ENCODE data around the gene FYCO1. TPM values are rescaled to one million over a fixed set of nuclear protein-coding genes. Genes with fewer than 3 reads are reported as not detected.

Gene FYCO1
- total RNA-seq, 2 donors from 2014 or later = 67.4 to 99.0 TPM

- no peak for DNase-seq (ENCODE audit: low spot score)
- intact Hi-C loops (cut with DNase I) = no loop called here
Measured at GRCh38 chr3:45884368-45885201, 111.0 kb downstream of the FYCO1 start.

- intact Hi-C loops (cut with DNase I) = no loop called here
- DNase-seq (ENCODE audit: low spot score) = no peak
Measured at GRCh38 chr3:45881078-45882022, 114.3 kb downstream of the FYCO1 start.

- DNase-seq (ENCODE audit: low spot score) = no peak
- intact Hi-C loops (cut with DNase I) = no loop called here
Measured at GRCh38 chr3:45880725-45881077, 114.9 kb downstream of the FYCO1 start.

GRCh38 chr3:45878124-45878523 lies 117.5 kb downstream of the FYCO1 start:
- intact Hi-C loops (cut with DNase I) = no loop called here
- DNase-seq (ENCODE audit: low spot score) = no peak

DNA sequence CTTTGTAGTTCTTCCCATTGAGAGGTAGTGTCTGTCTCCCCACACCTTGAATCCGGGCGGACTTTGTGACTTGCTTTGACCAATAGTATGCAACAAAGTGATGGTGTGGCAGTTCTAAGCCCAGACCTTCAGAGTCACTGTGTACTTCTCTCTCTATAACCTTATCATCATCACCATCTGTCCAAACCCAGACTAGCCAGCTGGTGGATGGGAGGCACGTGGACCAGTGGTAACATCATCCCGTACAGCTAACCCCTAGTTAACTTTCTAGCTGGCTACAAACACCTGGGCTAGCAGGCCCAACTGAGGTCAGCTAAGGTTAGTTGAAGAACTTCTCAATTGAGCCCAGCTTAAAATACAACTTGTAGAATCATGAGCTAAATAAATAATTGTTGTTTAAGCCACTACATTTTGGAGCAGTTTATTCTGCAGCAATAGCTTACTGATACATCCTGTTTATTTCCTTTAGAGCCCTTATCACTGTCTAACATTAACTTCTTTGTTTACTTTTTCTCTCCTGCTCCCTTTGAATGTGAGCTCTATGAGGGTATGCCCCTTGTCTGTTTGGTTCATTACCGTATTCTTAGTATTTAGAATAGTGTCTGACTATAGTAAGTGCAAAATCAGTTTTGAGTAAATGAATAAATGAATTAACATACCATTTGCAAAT lies 120.8 kb downstream of the FYCO1 start:
- intact Hi-C loops (cut with DNase I) = no loop called here
- no peak for DNase-seq (ENCODE audit: low spot score)

DNA sequence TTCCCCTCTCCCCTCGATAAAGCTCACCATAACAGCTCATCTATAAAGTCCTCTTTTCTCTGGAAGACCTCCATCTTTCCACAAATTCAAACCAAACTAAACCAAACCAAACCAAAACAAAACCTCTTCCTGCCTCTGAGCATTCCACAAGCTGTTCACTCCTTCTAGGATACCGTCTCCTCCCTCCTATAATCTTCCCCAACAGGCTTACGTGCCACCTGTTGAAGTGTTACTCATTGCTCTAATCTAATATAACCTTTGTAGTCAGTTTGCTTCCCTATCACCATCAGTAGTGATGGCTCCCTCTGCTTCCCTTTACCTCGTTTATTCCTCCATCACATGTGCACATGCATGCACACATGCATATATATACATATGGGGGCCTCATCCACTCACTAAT lies 122.0 kb downstream of the FYCO1 start:
- intact Hi-C loops (cut with DNase I) = no loop called here
- DNase-seq (ENCODE audit: low spot score) = no peak

DNA sequence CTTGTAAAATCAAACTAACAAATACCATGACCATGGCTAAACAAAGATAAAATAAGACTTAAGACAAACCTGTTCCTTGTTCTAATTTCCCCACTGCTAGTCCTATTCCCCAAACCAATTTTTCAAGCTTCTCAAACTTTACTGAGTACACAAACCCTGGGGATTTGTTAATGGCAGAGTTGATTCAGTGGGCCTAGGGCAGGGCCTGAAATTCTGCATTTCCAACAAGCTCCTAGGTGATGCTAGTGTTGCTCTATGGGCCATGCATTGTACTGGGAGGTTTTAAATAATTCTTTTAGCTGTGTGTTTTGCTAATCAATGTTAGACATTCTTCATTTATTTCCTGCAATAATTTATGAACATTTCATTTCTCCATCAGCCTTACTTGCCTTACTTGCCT lies 122.6 kb downstream of the FYCO1 start:
- intact Hi-C loops (cut with DNase I) = no loop called here
- no peak for DNase-seq (ENCODE audit: low spot score)

DNA sequence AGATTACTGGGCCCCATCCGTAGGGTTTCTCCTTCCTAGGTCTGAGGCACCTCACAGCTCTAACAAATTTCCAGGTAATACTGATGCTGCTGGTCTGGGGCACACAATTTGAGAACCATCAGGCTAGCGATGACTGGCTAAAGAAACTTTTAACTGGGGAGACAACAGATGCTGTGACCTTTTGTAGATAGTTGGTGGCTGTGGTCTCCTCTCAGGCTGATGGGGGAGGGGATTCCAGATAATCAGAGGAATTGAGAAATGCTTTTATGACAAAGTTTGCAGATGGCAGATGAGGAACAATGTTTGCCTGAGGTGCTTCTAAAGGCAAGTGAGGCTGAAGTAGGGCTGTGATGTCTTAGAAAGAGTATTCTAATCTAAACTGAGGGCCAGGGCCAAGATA lies 123.1 kb downstream of the FYCO1 start:
- DNase-seq (ENCODE audit: low spot score) = no peak
- intact Hi-C loops (cut with DNase I) = no loop called here

DNA sequence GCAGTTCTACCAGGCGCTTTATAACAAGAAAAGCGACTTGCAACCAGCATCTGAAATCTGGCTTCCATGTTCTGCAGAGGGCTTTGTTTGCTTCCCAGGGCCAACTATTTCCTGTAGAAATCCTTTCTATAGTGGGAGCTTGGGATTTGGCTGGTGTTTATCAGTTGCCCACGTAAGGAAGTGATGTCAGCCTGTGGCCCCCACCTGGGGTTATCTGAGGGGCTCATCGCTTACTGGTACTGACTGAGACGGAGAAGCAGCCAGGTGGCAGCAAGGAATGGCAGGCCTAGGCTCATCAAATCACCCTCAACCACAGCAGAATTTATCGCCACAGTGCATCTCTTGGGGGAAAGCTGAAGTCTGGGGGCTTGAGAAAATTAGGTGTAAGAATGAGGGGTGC lies 123.8 kb downstream of the FYCO1 start:
- DNase-seq (ENCODE audit: low spot score) = no peak
- intact Hi-C loops (cut with DNase I) = no loop called here

DNA sequence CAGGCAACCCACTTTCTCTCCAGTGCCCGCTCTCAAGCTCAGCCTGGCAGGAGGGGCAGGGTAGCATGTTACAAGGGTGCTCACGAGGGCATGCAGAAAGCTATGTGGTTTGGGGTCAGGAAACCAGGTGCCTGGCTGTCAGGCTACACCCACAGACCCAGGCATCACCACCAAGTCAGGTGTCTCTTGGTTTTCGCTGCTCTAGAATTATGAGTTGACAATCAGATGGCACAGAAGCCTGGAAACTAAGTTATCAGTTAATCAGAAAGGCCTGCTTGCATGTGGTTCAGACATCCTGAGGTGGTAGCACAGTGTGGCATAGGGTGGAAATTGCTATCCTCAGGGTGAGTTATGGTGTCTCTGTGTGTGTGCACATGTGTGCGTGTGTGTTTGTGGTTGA lies 125.5 kb downstream of the FYCO1 start:
- no peak for DNase-seq (ENCODE audit: low spot score)
- intact Hi-C loops (cut with DNase I) = no loop called here

DNA sequence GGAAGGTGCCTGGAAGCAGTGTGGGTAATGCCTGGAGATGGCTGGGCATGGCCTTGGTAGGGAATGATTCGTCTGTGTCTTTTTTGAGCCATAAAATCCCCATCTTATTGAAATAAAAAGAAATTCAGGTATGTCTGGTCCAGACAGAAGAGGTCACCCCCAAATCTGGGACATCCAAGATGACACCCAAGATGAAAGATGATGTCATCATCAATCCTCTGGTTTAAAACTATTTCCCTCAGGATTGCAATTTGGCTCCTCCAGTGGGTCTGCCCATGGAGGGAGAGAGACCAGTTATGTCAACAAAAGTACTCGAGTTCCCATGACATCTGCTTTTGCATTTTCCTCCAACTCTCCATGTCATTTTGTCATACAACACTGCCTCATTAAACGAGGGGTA lies 126.0 kb downstream of the FYCO1 start:
- DNase-seq (ENCODE audit: low spot score) = no peak
- intact Hi-C loops (cut with DNase I) = no loop called here

GRCh38 chr3:45868650-45869049 lies 127.0 kb downstream of the FYCO1 start:
- intact Hi-C loops (cut with DNase I) = no loop called here
- no peak for DNase-seq (ENCODE audit: low spot score)

- intact Hi-C loops (cut with DNase I) = no loop called here
- no peak for DNase-seq (ENCODE audit: low spot score)
Measured at GRCh38 chr3:45868213-45868612, 127.4 kb downstream of the FYCO1 start.

Other genes with a start within 250 kb of the FYCO1 start
- gene SLC6A20, start 199.3 kb downstream of the FYCO1 start, total RNA-seq = under 1 TPM in 1 of 2 donors, not detected in 1; 0.28 TPM
- 10 to 100 TPM; 12.7 TPM for gene LZTFL1, start 153.7 kb downstream of the FYCO1 start, total RNA-seq
- gene CCR9, start 109.3 kb downstream of the FYCO1 start, total RNA-seq = not detected
- gene CXCR6, start 52.4 kb downstream of the FYCO1 start, total RNA-seq = under 1 TPM; 0.42 to 0.76 TPM
- under 1 TPM; 0.14 to 0.37 TPM for gene XCR1, start 31.7 kb upstream of the FYCO1 start, total RNA-seq
- 10 to 100 TPM; 12.0 to 23.7 TPM for gene CCR1, start 212.5 kb upstream of the FYCO1 start, total RNA-seq
- not detected for gene CCR3, start 246.6 kb upstream of the FYCO1 start, total RNA-seq

Measured in posterior vena cava (tissue), 2 donors.